ENCODE data around the gene ZNF318.
"Not testable (repeated sequence)": the region's sequence is repeated elsewhere in the genome, so short reads cannot be mapped to it uniquely, and the experiment has no call there.

The ZNF318 gene

DNA sequence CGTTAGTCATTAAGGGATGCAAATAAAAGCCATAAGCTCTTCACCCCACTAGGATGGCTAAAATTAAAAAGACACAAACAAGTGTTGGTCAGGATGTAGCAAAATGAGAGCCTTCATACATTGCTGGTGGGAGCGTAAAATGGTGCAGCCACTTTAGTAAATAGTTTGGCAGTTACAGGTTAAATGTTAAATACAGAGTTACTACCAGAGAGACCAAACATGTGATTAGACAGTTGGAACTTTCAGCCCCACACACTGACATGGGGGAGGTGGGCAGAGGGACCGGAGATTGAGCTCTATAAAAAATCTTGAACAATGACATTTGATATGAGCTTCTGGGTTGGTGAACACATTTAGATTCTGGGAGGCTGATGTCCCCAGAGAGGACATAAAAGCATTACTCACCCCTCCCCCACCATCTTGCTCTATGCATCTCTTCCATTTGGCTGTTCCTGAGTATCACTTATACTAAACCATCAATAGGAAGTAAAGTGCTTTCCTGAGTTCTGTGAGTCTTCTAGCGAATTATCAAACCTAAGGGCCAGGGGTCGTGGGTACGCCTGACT lies 20.4 kb upstream of the ZNF318 start:
- no peak for DNase-seq (ENCODE audit: low read depth)

DNA sequence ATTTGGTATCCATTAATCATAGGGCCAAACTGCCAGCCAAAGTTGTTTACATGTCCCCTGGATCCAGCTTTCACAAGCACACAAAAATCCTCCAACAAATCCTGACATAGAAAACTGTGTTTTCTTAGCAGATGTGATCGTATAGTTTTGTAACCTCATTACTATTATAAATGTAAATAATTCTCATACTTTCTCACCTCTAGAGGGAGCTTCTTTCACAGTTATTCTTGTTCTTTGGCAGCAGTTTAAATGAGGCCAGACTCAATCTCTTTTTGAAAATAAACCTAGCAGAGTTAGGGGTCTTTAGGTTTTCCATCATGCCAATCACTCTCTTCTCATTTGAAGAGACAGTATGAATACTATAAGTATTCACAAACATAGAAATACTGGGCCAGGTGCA lies 17.0 kb upstream of the ZNF318 start:
- DNase-seq (ENCODE audit: low read depth): no peak

DNA sequence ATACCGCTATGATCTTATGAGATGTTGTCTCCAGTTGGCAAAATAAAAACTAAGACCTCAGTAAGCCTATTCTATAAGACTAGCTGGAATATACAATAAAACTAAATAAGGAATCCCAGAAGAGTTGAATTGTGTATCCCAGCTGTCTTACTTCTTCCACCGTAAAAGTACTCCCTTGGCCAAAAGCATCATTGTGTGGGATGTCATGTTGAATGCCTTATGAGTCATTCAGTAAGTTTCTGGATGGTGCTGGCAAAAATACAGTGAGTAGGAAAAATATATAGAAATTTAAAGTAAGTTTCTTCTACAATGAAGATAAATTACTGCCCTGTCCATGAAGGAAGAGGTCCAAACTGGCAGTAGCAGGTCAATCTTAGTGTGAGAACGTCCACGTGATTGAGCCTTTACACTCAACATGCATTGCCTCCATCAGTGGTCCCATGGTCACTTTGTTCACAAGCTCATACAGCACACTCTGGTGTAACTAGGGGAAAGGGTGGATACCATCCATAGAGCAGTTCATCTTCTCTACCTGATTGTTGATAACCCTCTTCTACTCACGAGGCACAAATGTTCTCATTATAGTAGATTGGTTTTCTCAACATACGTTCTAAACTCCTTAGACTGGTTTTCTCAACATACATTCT lies 13.7 kb upstream of the ZNF318 start:
- peak; percentile 54 for DNase-seq (ENCODE audit: low read depth)

DNA sequence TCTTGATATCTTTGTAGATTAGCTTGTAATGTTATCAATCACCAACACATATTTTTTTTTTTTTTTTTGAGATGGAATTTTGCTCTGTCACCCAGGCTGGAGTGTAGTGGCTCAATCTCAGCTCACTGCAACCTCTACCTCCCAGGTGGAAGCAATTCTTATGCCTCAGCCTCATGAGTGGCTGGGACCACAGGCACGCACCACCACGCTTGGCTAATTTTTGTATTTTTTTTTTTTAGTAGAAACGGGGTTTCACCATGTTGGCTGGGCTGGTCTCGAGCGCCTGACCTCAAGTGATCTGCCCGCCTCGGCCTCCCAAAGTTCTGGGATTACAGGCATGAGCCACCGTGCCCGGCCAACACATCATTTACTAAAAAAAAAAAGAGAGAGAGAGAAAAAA lies 11.4 kb upstream of the ZNF318 start:
- not testable (repeated sequence) for DNase-seq (ENCODE audit: low read depth)

DNA sequence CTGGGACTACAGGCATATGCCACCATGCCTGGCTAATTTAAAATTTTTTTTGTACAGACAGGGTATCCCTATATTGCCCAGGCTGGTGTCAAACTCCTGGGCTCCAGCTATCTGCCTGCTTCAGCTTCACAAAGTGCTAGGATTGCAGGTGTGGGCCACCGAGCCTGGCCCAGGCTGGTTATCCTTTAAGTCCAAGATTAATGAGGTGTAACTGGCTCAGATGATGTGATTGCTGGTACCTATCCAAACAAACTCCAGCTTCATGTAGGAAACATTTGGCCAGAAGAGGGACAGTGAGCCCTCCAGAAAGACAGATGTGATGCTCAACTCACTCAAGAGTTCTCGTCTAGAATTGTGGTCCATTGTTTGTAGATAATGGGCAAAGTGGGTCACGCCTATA lies 9.2 kb upstream of the ZNF318 start:
- DNase-seq (ENCODE audit: low read depth): no peak

DNA sequence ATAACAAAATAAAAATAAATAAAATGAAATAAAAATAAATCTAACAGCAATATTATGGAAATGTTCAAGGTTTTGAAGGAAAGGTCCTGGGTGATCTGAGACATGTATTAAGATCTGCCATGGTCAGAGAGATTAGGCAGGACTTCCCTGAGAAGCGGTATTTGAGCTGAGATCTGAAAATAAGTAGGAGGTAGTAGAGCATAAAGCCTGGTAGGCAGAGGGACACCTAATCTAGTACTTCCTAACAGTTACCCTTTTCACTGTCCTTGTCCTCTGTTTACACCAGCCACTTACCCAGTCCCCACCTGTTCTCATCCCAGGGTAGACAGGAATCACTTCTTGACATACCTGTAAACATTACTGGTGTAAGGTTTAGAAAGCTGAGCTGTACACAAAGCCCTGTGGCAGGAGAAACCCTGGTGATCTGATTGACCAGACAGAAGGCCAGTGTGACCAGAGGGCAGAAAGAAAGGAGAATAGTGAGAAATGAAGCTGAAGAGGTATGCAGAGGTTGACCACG lies 8.3 kb upstream of the ZNF318 start:
- no peak for DNase-seq (ENCODE audit: low read depth)

DNA sequence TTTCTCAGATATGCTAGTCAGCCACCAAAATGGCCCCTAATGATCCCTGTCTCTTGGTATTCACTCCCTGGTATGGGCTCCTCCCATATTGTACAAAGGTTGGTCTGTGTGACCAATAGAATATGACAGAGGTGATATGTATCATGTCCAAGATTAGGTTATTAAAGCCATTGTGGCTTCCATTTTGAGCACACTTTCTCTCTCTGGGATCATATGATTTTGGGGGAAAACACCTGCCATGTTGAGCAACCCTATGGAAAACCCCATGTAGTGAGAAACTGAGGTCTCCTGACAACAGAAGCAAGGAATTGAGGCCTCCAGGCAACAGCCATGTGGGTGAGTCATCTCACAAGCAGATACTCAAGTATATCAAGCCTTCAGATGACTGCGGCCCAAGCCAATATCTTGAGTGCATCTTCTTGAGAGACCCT lies 7.1 kb upstream of the ZNF318 start:
- DNase-seq (ENCODE audit: low read depth): peak; percentile 29

DNA sequence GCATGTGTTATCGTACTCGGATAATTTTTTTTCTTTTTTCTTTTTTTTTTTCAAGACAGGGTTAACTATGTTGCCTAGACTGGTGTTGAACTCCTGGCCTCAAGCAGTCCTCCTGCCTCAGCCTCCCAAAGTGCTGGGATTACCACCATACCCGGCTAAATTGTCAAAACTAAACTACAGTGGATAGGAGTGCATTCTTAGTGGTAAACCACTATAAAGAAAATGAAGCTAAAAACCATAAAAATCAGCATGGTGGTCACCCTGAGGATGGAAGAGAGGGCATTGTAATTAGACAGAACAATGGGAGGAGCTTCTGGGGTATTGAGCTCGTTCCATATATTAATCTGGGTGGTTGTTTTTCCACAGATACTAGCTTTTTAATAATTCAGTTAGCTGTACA lies 6.2 kb upstream of the ZNF318 start:
- DNase-seq (ENCODE audit: low read depth): no peak

DNA sequence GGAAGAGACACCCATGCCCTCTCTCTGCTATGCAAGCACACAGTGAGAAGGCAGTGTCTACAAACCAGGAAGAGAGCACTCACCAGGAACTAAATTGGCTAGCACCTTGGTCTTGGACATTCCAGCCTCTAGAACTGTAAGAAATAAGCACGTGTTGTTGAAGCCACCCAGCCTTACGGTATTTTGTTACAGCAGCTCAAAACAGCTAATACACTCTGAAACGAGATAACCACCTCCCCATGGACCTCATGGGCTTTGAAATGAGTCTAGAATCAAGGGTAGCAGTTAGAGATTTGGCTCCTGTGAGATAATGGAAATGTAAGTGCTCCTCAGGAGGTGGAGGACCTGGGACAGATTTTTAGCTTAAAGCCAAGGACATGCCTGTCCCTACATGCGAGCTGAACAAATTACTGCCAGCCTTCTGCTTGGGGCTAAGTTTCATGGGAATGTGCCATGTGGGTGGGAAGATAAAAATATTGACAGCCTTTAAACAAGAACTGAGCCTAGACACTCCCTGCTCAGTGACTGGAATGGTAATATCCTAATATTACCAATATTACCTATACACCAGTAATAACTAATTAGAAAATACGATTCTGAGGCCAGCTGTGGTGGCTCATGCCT lies 3.9 kb upstream of the ZNF318 start:
- no peak for DNase-seq (ENCODE audit: low read depth)

DNA sequence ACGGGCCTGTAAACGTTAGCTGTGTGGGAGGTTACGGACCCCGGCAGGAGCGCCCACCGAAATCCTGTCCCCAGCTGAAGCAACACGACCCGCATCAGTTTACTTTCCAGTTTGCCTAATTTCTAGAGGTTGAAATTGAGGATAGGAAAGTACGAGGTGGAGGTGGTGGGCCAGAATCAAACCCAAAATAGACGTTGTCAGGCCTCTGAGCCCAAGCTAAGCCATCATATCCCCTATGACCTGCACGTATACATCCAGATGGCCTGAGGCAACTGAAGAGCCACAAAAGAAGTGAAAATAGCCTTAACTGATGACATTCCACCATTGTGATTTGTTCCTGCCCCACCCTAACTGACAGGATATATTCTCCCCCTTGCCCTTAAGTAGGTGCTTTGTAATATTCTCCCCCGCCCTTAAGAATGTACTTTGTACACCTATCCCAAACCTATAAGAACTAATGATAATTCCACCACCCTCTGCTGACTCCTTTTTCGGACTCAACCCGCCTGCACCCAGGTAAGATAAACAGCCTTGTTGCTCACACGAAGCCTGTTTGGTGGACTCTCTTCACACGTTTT lies 645 bp upstream of the ZNF318 start:
- DNase-seq (ENCODE audit: low read depth): not testable (repeated sequence)

DNA sequence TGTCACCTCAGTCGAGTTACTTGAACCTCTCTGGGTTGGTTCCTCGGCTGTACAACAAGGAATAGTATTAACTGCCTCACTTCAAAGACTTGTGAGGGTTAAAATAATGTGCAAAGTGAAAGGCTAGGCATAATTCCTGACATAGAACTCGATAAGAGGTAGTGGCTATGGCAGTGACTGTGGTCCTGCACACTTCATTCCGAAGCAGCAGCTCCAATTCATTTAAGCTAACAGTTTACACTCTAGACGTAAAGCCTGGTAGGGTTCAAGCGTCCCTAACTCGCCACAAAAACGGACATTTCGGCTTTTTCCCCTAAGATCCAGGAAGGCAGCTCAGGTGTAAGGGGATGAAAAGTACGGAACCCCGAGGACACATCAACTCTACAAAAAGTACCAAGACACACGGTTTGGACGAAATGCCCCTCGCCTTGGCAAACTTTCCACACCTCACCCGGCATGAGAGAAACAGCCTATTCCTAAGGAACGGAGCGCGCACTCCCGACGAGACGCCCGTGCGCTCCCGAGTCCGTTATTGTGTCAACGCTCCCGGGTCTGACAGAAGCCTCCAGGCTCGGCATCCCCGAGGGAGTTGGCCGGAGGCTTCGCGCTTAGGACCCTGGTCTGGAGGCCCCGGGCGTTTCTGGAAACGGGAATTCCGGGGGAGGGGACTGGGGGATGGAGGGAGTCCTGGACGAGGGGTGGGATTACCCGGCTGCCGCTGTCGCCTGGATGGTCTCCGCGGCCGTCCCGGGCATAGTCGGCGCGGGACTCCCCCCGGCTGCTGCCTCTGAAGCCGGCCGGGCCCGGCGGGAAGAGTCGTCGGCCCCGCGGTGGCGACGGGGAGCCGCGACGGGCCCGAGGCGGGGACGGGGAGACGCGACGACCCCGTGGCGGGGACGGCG lies 937 bp downstream of the ZNF318 start:
- DNase-seq (ENCODE audit: low read depth): peak; percentile 54

DNA sequence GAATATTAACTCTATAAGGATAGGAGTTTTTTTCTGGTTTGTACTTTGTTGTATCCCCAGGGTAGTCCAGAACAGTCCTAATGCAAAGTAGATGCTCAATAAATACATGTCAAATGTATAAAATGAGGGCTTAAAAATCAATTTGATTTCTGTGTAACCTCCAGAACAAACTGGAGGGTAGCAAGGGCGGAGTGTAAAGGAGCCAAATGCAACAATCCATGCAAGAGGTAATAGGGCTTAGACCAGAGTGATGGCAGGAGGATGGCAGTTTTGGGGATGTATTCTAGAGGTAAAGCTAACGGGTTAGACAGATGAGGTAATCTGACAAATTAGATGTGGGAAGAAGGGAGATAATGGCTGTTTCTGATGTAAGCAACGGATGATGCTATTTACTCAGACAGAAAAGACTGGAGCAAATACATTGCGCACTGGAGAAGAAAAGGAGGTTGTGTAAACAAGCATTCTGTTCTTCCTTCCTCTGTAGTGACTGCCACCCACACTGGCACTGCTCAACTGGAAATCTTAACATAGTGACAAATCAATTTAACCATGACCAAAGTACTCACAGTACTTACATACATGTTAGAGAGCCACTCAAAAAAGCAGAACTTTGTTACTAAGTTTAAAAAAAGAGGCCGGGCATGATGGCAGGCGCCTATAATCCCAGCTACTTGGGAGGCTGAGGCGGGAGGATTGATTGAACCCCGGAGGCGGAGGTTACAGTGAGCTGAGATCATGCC lies 2.0 kb downstream of the ZNF318 start:
- DNase-seq (ENCODE audit: low read depth): no peak

DNA sequence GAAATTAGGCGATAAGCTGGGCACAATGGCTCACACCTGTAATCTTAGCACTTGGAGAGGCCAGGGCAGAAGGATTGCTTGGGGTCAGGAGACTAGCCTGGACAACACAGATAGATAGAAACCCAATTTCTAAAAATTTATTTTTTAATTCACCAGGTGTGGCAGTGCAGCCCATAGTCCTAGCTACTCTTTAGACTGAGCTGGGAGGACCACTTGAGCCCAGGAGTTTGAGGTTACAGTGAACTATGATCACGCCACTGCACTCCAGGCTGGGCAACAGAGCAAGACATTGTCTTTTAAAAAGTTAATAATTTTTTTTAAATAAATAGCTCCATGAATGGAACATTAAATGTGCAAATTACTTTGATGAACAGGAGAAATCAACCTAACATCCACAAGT lies 8.2 kb downstream of the ZNF318 start:
- no peak for DNase-seq (ENCODE audit: low read depth)

DNA sequence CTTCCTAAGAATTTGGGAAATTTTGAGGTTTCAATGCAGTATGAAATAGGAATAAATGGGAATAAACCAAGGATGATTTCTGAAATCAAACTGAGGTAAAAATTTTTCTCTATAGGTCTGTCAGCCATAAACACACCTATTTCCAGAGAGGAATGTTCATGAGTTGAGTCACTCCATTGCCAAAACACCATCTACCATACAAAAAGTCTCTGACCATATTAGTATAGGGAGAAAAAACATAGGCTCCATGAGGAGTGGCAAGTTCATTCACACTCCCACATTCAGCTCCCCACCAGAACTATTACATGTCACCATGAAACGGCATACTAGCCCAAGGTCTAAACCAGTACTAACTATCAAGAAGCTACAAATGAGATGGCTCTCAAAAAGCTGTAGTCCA lies 9.6 kb downstream of the ZNF318 start:
- no peak for DNase-seq (ENCODE audit: low read depth)

DNA sequence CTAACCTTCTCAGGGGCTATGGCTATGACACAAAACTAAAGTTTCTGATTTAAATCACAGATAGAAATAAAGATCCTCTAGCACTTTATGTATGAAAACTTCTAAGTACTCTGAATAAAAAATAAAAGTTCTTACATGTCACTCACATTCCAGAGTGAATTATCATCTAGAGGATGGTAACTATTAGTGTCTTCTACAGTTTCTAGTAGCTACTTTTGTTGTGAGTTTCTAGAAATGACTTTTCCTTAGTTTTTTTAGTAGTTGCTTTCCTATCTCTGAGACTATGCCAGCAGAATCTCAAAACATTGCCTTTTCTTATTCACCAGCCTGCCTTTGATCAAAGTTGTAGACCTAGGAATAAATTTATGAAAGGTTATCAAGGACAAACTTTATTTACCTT lies 10.1 kb downstream of the ZNF318 start:
- DNase-seq (ENCODE audit: low read depth): peak; percentile 45

DNA sequence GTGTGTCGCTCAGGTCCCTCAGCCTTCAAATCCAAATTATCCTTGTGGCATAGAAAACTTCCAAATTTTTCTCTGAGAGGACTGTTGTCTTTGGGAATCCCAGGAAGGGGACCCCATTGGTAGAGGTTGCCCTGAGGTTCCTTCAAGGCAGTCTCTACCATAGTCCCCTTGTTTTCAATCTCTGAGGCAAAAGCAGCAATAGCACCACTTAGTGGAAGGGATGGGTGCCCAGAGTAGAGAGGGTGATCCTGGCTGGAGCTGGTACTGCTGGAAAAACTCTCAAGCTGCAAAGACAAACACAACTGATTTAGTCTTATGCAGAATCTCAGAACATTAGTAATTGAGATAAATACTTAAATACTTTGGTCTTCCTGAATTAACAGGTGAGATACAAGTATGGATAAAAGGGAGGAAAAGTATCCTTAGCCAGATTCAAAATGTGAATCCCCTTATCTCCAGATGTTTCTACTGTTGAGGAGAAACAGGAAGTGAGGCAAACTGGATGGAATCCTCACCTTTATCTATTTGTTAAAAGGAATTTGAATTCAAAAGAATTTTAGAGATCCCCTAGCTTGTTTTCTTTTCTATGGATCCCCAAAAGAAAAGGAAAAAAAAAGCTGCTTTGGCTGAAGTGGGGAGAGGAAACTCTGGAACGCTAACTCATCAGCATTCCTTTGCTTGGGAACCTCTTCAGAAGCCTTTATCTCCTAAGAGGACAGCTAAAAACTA lies 13.4 kb downstream of the ZNF318 start:
- DNase-seq (ENCODE audit: low read depth): peak; percentile 25

DNA sequence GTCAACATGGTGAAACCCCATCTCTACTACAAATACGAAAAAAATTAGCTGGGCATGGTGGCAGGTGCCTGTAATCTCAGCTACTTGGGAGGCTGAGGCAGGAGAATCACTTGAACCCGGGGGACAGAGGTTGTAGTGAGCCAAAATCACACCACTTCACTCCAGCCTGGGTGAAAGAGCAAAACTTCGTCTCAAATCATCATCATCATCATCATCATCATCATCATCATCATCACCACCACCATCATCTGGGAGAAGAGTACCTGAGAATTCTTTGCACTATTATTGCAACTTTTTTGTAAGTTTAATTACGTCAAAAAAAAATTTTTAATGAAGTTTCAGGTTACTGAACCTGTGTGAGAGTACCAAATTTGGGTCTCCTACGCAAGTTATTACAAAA lies 17.5 kb downstream of the ZNF318 start:
- DNase-seq (ENCODE audit: low read depth): not testable (repeated sequence)

DNA sequence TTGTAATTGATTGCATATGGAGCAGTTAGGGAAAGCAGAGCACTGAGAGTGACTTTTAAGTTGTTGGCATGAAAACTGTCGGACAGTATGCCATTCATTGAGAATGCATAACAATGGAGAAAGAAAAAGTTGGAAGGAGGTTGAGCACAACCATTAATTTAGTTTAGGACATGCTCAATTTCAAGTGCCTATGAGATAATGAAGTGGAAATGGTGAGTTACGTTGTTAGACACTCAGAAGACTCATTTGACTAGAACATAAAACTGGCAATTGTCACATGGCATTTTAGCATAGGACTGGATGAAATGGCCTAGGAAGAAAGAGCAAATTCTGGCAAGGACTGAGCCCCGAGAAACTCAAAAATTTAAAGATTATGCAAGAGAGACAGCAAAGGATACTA lies 22.0 kb downstream of the ZNF318 start:
- DNase-seq (ENCODE audit: low read depth): no peak

DNA sequence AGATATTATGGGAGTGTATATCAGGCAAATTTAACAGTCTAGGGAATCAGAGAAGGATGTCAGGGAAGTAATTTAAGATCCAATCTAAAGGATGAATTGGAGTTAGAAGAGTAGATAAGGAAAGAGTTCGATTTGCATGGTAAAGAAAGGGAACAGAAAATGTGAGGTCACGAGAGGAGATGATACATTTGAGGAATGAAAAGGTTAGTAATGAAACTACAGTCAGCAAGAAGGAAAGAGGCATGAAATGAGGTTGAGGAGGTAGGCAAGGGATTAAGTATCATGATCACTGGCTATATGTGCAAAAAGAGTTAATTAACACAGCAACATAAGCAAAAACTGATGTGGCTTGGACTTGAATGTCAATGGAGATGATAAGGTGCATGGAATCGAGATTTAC lies 22.4 kb downstream of the ZNF318 start:
- no peak for DNase-seq (ENCODE audit: low read depth)

DNA sequence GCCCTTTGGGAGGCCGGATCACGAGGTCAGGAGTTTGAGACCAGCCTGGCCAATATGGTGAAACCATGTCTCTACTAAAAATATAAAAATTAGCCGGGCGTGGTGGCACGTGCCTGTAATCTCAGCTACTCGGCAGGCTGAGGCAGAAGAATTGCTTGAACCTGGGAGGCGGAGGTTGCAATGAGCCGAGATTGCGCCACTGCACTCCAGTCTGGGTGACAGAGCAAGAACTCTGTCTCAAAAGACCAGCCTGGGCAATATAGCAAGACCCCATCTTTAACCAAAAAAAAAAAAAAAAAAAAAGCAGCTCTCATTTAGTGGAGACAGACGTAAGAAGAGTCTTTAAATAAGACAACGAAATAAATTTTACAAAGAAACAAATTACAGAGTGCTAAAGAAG lies 23.2 kb downstream of the ZNF318 start:
- not testable (repeated sequence) for DNase-seq (ENCODE audit: low read depth)

DNA sequence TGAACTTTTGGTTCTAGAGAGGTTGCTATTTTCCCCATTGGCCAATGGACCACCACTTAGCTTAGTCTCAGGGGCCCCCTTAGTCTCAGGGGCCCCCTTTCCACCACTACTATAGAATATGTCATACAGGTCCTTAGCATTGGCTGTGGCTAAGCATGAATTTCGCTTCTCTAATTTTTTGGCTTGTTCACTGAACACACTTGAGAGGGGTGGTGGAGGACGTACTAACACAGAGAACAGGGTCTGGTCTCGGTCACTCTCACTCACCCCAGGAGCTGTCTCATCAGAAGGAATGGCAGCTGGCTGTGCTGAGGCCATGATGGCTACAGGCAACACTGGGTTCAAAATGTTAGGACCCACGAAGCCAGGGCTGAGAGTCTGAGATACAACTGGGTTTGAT lies 30.3 kb downstream of the ZNF318 start:
- no peak for DNase-seq (ENCODE audit: low read depth)

Data from EH (cell line).